Measurements from ENCODE around the gene PIM3.
A peak's percentile ranks its signal among the peaks of the same experiment; 100 is the strongest.

The PIM3 gene

DNA sequence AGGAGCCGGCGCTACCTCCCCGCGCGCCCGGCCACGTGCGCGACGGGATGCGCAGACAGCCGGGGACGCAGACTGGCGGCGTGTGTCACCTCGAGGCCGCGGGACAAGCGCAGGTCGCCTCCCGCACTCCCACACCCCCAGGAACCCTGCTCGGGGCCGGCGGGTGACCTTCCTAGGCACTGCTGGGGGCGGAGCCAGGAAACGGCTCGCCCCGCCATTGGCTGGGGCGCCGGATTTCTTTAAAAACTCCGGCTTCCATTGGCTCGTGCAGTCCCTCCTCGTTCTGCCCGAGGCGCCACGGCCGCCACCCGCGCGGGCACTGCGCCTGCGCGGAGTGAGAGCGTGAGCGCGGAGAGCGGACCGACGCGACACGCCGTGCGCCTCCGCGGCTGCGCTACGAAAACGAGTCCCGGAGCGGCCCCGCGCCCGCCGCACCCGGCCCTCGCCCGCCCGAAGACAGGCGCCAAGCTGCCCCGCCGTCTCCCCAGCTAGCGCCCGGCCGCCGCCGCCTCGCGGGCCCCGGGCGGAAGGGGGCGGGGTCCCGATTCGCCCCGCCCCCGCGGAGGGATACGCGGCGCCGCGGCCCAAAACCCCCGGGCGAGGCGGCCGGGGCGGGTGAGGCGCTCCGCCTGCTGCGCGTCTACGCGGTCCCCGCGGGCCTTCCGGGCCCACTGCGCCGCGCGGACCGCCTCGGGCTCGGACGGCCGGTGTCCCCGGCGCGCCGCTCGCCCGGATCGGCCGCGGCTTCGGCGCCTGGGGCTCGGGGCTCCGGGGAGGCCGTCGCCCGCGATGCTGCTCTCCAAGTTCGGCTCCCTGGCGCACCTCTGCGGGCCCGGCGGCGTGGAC, at the start of gene PIM3:
TSS of gene PIM3 (plus strand) at position 614 of the 846 bp plus-strand sequence. CDS start at position 790, 176 bp downstream.
- peak; percentile 94 for DNase-seq

DNA sequence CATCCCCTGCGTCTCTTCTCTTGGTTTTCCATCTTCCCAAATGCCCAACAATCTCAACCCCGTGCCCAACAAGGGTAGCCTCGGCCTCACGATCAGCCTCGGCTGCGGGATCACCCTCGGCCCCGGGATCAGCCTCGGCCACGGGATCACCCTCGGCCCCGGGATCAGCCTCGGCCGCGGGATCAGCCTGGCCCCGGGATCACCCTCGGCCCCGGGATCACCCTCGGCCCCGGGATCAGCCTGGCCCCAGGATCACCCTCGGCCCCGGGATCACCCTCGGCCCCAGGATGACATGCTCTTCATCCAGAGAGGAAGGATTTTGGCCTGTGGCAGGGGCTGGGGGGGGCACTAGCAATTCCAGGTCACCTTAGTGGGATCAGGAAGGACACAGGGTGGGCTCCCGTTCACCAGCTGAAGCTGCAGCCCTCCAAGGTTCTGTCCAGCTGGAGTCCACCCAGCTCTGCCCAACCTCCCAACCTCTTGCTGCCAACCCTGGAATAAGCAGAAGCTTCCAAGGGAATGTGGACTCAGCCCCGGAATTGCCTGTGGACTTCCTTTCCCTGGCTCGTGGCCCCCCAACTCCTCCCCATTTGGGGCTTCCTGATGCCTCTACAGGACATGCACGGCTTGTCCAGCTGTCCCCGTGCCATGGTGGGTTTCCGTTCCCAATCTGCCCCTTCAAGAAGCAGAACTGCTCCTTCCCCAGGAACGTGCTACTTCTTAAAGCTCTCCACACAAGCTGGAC, 48.5 kb upstream of the PIM3 start:
- DNase-seq, result no peak

DNA sequence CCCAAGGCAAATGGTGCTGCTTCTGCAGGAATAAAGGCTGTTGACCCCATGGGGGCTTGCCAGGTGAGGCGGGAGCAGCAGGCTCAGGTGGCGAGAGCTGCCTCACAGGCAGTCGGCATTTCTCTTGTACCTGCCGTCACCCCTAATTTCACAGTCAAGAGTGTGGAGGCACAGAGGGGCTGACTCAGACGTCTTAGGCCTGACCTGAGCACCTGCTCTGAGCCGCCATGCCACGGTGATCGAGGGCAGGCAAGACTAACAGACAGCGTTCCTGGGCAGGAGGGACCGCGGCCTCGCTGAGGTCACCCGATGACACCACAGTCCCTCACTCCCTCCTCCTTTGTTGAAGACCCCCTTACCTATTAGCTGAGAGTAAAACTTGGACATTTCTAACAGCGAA, 47.5 kb upstream of the PIM3 start:
- DNase-seq, result no peak

DNA sequence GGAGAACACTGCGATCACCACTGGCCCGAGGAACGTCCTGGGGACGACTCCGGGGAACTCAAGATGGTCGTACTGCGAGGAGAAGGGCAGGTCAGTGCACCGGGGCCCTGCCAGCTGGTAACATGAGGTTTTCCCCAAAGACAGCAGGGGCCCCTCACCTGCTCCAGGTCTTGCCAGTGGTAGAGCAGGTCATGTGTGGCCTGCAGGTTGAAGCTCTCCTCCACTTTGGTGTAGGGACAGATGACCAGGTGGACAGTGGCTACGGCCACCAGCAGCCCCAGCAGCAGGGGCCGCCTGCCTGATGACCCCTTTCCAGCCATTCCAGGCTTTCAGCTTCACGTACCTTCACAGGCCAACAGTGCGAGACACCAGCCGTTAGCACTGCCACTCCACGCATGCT, 47.1 kb upstream of the PIM3 start:
- DNase-seq, result no peak

DNA sequence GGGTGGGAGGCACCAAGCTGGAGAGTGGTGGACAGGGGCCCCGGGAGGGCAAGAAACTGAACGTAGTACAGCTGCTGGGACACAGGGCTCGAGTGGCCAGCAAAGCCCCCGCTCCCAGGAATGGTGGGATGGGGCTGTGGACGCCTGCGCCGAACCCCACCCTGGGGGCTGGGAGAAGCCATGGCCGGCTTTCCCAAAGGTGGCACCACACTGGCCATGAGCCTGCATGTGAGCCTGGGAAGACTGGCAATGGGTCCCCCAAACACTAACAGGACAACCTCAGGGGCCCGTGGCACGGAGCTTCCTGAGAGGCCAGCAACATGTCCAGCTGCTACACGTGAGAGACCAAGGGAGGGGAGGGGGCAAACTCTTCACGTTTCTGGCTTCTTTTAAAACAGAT, 46.3 kb upstream of the PIM3 start:
- no peak for DNase-seq

DNA sequence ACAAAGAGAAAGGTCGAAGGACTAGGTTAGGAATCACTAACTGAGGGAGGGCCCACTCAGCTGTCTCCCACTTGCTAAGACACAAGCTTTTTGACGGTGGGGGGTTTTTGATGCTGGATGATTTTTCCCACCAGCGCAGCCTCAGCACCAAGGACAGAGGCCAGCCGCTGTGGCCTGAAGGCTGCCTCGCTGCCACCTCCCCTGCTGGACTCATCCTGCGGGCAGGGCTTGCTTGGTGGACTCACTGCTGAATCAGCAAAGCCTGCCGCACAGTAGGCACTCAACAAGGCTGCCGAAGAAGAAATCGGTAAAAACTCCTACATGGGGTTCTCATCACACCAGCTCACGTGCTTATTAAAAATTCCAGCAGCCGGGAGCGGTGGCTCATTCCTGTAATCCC, 45.0 kb upstream of the PIM3 start:
- no peak for DNase-seq

DNA sequence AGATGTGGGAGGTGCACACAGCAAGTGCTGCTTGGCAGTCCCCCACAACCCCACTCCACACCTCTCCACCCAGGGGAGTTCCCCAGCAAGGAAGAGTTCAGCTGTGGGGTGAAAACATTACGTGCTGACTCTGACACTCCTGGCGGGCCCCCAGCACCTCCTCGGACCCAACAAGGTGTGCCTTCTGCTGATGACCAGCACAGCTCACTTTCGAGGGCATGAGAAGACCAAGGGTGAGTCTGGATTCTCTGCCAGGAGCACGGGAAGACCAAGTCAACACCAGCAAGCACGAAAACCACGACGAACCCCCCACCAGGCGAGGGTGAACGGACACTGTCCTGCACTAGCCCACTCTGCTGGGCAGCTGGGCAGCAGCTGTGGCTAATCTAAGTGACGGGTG, 43.7 kb upstream of the PIM3 start:
- no peak for DNase-seq

DNA sequence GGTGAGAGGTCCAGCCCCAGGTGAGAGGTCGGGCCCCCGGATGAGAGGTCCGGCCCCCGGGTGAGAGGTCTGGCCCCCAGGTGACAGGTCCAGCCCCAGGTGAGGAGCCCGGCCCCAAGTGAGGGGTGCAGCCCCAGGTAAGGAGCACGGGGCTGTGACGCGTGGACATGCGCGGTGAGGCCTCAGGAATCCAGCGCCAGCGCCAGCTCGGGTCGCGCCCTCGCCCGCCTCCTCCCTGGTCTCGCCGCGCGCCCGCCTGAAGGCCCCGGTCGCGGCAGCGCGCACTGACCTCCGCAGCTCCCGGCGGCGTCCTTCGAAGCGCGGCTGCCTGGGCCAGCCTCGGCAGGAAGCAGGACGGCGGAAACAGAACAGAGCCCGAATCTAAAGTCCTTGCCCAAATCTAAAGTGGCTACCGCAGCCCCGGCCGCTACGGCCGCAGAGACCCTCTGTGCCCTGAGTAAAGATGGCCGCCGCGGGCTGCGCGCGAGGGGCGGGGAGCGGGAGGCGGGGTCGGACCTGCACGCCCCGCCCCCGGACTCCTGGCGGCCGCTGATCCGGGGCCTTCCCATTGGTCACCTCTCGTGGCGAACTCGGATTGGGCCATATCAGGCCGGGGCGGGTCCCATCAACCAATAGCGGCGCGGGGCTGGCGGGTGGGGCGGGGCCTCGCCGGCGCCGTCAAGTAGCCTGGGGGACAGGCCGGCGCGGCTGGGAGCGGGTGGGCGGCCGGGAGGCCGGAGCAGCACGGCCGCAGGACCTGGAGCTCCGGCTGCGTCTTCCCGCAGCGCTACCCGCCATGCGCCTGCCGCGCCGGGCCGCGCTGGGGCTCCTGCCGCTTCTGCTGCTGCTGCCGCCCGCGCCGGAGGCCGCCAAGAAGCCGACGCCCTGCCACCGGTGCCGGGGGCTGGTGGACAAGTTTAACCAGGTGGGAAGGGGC, 42.3 kb upstream of the PIM3 start, which contains the start of the genes ALG12 and CRELD2:
TSS of gene ALG12 (minus strand) at position 465 of the 937 bp plus-strand sequence. CDS start 4,673 bp downstream, outside the sequence.
TSS of gene CRELD2 (plus strand) at position 661 of the 937 bp plus-strand sequence. CDS start at position 797, 136 bp downstream.
- peak; percentile 98 for DNase-seq

DNA sequence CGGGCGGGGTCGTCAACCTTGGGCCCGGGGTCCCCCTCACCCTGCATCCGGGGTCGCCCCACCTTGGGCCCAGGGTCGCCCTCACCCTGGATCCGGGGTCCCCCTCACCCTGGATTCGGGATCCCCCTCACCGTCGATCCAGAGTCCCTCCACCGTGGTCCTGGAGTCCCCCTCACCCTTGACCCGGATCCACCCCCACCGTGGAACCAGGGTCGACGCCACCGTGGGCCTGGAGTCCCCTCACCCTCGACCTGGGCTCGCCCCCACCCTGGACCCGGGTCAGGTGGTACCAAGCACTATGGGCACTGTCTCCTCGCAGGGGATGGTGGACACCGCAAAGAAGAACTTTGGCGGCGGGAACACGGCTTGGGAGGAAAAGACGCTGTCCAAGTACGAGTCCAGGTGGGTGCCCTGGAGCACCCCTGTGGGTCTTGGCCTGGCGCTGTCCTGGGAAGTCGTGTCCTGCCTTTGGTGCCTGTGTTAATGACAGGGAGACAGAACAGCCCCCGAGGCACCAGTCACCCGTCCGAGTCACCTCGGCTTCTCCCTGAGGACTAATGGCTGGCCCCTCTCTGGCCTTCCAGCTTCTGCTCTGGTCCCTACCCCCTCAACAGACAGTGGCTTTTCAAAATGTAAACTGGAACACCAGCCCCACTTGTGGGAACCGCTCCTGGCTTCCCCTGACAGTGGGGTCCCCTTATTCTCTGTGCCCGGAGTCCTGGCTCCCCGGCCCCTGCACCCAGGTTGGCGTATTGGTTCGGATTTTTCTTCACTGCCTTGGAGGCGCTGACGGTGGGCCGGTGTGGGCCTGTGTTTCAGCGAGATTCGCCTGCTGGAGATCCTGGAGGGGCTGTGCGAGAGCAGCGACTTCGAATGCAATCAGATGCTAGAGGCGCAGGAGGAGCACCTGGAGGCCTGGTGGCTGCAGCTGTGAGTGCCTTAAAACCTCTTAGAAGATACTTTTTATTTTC, 41.4 kb upstream of the PIM3 start:
- DNase-seq, result no peak

DNA sequence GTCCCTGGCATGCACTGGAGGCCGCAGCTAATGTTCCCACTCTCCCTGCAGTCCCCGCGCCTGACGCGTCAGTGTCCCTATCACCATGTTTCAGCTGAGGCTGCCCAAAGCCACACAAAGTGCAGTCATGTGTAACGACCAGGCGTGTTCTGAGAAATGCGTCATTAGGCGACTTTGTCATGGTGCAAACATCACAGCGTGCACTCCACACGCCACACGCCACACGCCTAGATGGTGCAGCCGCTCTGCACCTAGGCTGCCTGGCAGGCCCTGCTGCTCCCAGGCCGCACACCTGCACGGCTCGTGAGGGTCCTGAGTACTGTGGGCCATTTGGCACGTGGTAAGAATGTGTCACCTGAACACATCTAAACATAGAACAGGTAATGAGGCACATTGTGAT, 39.7 kb upstream of the PIM3 start:
- DNase-seq, result no peak

DNA sequence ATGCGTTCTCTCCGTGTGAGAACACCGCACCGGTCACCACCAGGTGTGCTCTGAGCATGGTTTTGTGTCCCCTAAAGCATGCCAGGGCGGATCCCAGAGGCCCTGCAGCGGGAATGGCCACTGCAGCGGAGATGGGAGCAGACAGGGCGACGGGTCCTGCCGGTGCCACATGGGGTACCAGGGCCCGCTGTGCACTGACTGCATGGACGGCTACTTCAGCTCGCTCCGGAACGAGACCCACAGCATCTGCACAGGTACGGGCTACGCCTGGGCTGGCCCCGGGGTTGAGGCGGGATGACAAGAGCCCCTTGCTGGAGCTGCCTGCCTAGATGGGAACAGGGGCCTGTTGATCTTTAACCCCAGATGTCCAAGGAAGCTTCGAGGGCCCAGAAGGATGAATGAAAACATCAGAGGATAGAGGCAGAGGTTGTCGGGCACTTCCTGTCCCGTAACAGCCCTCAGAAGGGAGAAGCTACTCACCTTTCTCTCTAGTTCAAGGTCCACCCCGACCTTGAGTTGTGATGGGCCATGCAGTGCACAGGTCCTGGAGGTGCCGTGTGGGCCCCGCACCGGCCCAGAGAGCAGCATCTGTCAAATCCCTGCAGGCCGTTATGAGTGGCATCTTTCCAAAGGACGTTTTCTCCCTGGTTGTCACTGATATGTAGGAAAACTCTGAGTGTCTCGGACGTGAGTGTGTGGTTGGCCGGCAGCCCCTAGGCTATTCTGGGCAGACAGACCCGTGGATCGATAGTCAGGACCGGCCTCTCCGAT, 38.9 kb upstream of the PIM3 start:
- DNase-seq, result no peak

DNA sequence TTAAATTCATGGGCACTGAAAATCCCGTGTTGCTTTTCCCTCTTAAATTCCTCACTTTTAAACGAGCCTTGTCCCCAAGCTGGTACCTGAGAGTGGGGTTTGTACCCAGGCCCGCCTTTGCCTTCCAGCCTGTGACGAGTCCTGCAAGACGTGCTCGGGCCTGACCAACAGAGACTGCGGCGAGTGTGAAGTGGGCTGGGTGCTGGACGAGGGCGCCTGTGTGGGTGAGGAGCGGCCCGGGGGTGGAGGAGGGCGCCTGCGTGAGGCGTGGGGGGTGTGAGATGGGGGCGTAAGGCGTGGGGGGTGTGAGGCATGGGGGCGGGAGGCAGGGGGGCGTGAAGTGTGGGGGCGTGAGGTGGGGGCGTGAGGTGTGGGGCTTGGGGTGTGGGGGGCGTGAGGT, 38.1 kb upstream of the PIM3 start:
- DNase-seq, result no peak

DNA sequence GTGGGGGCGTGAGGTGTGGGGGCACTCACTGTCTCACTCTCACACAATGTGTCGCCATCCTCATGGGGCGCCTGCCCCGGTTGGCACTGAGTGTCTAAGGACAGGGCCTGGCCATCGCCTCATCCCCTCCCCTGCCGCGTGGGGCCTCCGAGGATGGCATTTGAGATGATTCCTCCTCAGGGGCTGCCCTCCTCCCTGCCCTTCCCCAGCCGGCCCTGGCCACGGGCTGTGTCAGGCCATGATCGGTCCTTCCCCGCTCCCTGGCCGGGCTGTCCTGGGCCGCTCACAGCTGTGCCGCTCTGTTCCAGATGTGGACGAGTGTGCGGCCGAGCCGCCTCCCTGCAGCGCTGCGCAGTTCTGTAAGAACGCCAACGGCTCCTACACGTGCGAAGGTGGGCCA, 37.6 kb upstream of the PIM3 start:
- no peak for DNase-seq

DNA sequence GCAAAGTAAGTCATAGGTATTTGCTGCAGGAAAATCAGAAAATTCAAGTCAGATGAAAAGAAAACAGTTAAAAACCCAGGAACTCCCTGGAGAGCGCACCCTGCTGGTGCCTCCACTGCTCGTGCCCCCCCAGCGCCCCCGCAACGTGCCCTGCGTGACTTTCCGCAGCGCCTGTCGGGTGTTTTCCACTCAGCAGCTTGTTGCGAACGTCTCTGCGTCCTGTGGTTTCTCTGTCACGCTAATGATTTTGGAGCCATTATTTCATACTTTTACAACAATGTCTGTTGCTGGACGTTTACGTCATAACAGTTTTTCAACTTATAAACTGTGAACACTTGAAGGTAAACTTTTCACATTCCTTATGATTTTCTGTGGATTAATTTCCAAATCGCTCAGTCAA, 37.1 kb upstream of the PIM3 start:
- DNase-seq, result no peak

DNA sequence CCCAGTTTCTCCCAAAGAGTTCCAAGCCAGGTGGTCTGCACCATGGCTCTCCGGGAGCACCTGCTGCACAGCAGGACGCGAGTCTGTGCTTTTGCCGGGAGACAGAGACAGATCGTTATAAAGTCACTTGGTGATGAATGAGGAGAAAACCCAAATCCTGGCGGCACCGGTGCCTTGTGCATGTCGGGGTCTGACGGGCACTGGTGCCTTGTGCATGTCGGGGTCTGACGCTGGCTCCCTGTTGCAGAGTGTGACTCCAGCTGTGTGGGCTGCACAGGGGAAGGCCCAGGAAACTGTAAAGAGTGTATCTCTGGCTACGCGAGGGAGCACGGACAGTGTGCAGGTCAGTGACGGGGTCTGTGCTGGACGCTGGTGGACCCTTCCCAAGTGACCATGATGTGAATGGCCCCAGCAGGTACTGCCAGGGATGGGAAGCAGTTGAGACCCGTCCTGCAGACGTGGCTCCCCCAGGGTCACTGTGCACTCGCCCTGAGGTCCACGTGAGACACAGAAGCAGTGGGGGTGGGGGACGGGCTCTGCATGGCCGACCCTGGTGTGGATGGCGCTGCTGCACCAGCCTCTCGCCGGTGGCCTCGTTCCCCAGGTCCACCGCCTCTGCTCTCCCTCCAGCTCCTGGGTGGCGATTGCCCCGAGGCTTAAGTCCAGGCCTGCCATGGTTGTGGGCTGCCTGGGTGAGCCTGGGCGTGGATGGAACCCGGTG, 36.3 kb upstream of the PIM3 start:
- DNase-seq, result no peak

DNA sequence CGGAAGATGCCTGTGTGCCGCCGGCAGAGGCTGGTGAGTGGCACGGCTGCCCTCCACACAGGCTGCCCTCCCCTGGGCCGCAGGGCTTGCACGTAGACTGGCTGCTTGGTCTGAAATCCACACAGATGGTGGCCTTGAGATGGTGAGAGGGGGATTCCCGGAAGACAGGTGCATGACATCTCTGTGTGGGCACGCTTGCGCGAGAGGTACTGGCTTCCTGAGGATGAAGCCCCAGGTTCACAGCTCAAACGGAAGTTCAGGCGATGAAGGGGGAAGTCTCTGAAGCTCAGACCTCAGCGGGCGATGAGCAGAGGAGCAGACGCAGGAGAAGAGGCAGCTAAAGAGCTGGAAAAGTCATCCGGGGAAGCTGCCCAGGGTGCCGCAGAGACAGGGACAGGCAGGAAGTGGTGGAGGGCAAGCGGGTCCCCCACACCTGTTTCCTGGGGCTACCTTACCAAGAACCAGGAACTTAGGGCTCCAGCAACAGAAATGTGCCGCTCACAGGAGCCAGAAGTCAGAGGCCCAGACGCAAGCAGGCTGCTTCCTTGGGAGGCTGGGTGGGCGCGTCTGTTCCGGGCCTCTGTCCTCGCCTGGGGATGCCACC, 34.9 kb upstream of the PIM3 start:
- no peak for DNase-seq

DNA sequence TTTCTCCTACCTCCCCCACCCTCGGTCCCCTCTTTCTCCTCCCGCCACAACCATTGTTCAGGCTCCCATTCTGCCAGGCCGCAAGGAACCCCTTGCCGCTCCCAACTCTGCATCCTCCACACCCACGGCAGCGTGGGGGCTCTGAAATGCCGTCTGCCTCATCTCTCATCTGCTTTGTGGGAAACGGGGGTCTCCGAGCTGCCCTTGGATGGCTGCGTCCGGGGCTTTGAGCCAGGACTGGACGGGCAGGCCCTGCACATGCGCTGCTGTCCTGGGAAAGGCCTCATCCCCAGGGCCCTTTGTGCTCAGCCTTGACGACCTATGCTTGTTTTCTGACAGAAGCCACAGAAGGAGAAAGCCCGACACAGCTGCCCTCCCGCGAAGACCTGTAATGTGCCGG, 33.7 kb upstream of the PIM3 start:
- no peak for DNase-seq

DNA sequence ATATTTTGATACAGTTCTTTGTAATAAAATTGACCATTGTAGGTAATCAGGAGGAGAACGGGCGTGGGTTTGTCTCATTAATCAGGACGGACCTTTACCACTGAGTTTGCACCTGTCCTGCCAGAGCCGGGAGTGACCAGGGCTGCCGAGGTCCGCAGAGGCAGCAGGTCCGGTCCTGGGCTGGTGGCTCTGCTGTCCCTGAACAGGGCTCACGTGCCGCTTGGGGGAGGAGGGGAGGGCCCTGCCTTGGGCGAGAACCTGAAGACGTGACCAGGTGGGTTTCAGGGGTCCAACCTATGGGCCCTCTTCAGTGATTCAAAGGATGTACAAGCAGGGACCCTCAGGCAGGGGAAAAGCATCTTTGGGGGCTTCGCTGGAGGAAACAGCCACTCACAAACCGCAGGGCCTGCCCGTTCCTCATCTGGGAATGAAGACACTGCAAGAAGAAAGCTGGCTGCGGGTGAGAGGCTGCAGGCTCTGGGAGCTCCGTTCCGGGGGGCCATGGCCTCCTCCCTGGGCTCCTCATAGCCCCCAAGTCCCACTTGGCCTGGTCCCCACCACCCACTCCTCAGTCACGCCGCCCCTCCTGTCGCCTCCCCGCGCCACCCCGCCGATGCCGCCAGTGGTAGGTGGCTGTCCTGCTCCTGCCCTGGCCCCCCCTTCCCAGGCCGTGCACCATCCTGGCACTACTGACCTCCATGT, 32.9 kb upstream of the PIM3 start:
- no peak for DNase-seq

DNA sequence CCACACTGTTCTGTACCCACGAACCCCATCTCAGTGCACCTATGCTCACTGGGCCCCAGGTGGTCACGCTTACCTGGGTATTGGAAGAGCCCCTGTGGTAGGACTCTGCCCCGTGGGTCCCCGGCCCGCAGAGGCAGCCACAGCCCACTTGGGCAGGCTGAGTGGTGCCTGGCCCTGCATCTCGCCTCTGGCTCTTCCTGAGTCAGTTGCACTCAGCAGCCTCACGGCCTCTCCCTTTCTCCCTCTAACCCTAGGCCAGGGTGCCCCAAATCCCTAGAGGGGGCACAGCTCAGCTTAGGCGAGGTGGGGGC, 32.4 kb upstream of the PIM3 start:
- DNase-seq, result no peak

All from right forelimb (tissue), 1 donor.